Ovary (tissue), 9 donors: ENCODE data around the gene INTS4. TPM values are rescaled to one million over a fixed set of nuclear protein-coding genes. Genes with fewer than 3 reads are reported as not detected.
"Not testable (repeated sequence)": the region's sequence is repeated elsewhere in the genome, so short reads cannot be mapped to it uniquely, and the experiment has no call there.

Experiments used
- DNase-seq, 5 donors: peaks; one replicate each; pipeline ENCODE4 v3.0.0-alpha.2; 2019 to 2020
- H3K27ac ChIP-seq, 2 donors: fragments of 200-600 bp; one replicate each; pipeline versions ENCODE4 v1.5.1 to v1.8.0; 2019 to 2022
- H3K27me3 ChIP-seq: fragments of 200-600 bp; one replicate; pipeline ENCODE4 v1.8.0; 2022
- H3K36me3 ChIP-seq: fragments of 200-600 bp; sonication (generic); one replicate; pipeline ENCODE4 v1.5.1; 2019
- H3K4me1 ChIP-seq: one replicate; pipeline ENCODE4 v1.8.1; 2013; ENCODE audit warnings: mild to moderate bottlenecking, moderate library complexity; ENCODE audit not compliant: insufficient read depth
- H3K4me3 ChIP-seq: fragments of 200-600 bp; sonication (generic); one replicate; pipeline ENCODE4 v1.5.1; 2017
- H3K9me3 ChIP-seq, 2 donors: fragments of 200-600 bp in 1 of 2; sonication (generic) in 1 of 2; one replicate each; pipeline versions ENCODE4 v1.5.1 to v1.8.1; 2013 to 2019; ENCODE audit warnings: mild to moderate bottlenecking in 1 of 2, moderate library complexity in 1 of 2
- EP300 ChIP-seq: sonication (generic); formaldehyde crosslinking; IDR thresholded peaks from one replicate; pipeline ENCODE4 v1.6.1; 2017; ENCODE audit warnings: antibody characterized with exemption
- POLR2A ChIP-seq: fragments of 450-650 bp; IDR thresholded peaks from one replicate; pipeline ENCODE4 v1.6.1; 2017; ENCODE audit warnings: antibody characterized with exemption, mild to moderate bottlenecking, moderate library complexity
- WGBS, 3 donors: extraction: QIAGEN DNeasy Blood & Tissue Kit in 1 of 3; methylation state at CpG; one replicate each; pipeline versions ENCODE4 v1.1.5 to v1.1.7; 2013 to 2017; 5-methylcytosine and 5-hydroxymethylcytosine counted together
- intact Hi-C, 4 donors: fragments of 100-400 bp; cut with DNase I; formaldehyde crosslinking; loops; one replicate each; pipeline versions ENCODE4 v1.11.0 to v1.15.1; 2022 to 2023
- polyA plus RNA-seq, 2 donors: library from polyadenylated mRNA; stranded (reverse); fragments of 200-250 nt in 1 of 2; fragments of 350-450 nt in 1 of 2; fragmentation: Illumina TruSeq in 1 of 2; extraction: RNeasy Lipid Tissue Mini Kit (QIAGEN cat#74804) in 1 of 2; gene quantifications; one replicate each; pipeline ENCODE4 v1.2.3, GENCODE V29; 2013 to 2014
- total RNA-seq, 7 donors: library from RNA; depleted of rRNA in 2 of 7; stranded (reverse); fragments of >200 nt in 2 of 7; fragmentation: NEBNext Ultra II Directional in 3 of 7; extraction: Animal tissue kit (Norgen Biotek cat#: 25700) in 3 of 7; gene quantifications; one replicate each; pipeline versions ENCODE4 v1.1.0 to v1.2.4, GENCODE V29; 2016 to 2023
- TF ChIP-seq, protein P1 (sequence below), 3 donors: fragments of 450-650 bp in 2 of 3; fragments of 200-600 bp in 1 of 3; IDR thresholded peaks; one replicate each; pipeline versions ENCODE4 v1.5.1 to v1.8.0; 2016 to 2022; ENCODE audit warnings: antibody characterized with exemption in 3 of 3, mild to moderate bottlenecking in 1 of 3
- donor health status: DM: no; HTN: no; CAD: no; lungs with moderate emphysema.
- donor health status: DM: no; HTN: no; CAD: no.
- donor health status: Bipolar disorder and iron deficiency.
- donor health status: DM: yes; HTN: yes; CAD: no.
- donor health status: DM: no; HTN: no; CAD: no.
- donor health status: DM: yes; HTN: yes; CAD: no.

The INTS4 gene
- total and polyA plus RNA-seq, 9 donors, result 15.7 to 37.7 (median 29.7) TPM

GRCh38 chr11:78019808-78020207 lies 25.3 kb upstream of the INTS4 start:
- Histone ChIP-seq H3K27me3 (no peaks in the 10 kb centered on the region), H3K4me3 (no peak overlapping the region), H3K27ac (no peak overlapping the region), H3K4me1 (no peaks in the 10 kb centered on the region), H3K9me3 (no peaks in the 10 kb centered on the region), H3K36me3 (no peaks in the 10 kb centered on the region)
- intact Hi-C loops, result no loop called here
- 62 to 69% (median 67%) methylated on average over 4 of the region's 4 CpGs for WGBS, 3 donors
- TF ChIP-seq POLR2A (no peak), EP300 (no peak)
- no peak for DNase-seq

DNA sequence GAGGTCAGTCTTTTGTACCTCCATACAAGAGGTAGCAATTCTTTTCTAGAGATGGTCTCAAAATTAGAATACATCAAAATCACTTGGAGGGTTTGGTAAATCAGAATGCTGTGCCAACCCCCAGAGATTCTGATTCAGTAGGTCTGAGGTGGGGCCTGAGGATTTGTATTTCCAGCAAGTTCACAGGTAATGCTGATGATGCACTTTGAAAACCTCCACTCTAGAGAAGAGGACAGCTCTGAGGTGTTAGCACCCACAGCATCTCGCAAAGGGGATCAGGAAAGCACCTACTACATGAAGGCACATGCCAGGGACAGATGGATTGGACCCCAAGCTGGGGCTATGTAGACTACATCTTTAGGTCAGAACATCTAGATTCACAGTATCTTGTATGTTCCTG lies 21.4 kb upstream of the INTS4 start:
- 91 to 96% (median 94%) methylated on average over 1 of the region's 1 CpG for WGBS, 3 donors
- intact Hi-C loops, result no loop called here
- H3K27me3 ChIP-seq, result no peaks in the 10 kb centered on the region
- H3K4me1 ChIP-seq, result no peaks in the 10 kb centered on the region
- no peak for DNase-seq
- no peak overlapping the region for H3K27ac ChIP-seq
- H3K4me3 ChIP-seq, result no peak overlapping the region
- no peaks in the 10 kb centered on the region for H3K36me3 ChIP-seq
- no peak for TF ChIP-seq POLR2A
- H3K9me3 ChIP-seq, result no peaks in the 10 kb centered on the region

- DNase-seq, intact Hi-C loops, H3K4me1 ChIP-seq, H3K4me3 ChIP-seq, H3K27ac ChIP-seq, H3K9me3 ChIP-seq, H3K36me3 ChIP-seq, H3K27me3 ChIP-seq: not testable (repeated sequence)
- WGBS, 3 donors, result 63 to 68% (median 64%) methylated on average over 6 of the region's 6 CpGs
Observed at GRCh38 chr11:78014937-78015520, 20.6 kb upstream of the INTS4 start.

DNA sequence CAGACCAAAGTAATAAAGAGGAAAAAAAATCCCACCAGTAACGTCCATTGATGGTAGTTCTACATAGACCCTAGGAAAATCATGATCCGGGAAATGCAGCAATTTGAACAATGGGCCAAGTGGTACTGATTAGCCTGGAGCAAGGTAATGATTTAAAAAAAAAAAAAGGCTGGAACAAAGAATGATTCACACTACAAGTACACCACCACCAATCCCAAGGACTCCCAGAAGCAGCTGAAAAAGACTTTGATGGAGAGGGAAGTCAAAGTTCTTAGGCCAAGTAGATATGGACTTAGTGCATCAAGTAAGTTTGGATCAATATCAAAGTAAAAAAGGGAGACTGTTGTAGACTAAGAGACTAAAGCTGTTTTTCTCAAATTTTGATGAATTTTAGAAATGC lies 16.8 kb upstream of the INTS4 start:
- no peaks in the 10 kb centered on the region for H3K27me3 ChIP-seq
- H3K4me1 ChIP-seq, result no peaks in the 10 kb centered on the region
- H3K36me3 ChIP-seq, result no peaks in the 10 kb centered on the region
- H3K27ac ChIP-seq, result no peak overlapping the region
- no peak for TF ChIP-seq EP300
- TF ChIP-seq, protein P1, sequence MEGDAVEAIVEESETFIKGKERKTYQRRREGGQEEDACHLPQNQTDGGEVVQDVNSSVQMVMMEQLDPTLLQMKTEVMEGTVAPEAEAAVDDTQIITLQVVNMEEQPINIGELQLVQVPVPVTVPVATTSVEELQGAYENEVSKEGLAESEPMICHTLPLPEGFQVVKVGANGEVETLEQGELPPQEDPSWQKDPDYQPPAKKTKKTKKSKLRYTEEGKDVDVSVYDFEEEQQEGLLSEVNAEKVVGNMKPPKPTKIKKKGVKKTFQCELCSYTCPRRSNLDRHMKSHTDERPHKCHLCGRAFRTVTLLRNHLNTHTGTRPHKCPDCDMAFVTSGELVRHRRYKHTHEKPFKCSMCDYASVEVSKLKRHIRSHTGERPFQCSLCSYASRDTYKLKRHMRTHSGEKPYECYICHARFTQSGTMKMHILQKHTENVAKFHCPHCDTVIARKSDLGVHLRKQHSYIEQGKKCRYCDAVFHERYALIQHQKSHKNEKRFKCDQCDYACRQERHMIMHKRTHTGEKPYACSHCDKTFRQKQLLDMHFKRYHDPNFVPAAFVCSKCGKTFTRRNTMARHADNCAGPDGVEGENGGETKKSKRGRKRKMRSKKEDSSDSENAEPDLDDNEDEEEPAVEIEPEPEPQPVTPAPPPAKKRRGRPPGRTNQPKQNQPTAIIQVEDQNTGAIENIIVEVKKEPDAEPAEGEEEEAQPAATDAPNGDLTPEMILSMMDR (IDR thresholded peaks at IDR 0.05), result no peak
- TF ChIP-seq POLR2A, result no peak
- WGBS, 3 donors, result 82 to 96% (median 86%) methylated on average over 2 of the region's 2 CpGs
- no peak for DNase-seq
- no peaks in the 10 kb centered on the region for H3K9me3 ChIP-seq
- no peak overlapping the region for H3K4me3 ChIP-seq
- intact Hi-C loops, result no loop called here

- no peak for DNase-seq
- no peaks in the 10 kb centered on the region for H3K27me3 ChIP-seq
- H3K9me3 ChIP-seq, result no peaks in the 10 kb centered on the region
- intact Hi-C loops, result no loop called here
- 91 to 96% (median 93%) methylated on average over 6 of the region's 6 CpGs for WGBS, 3 donors
- H3K4me1 ChIP-seq, result no peaks in the 10 kb centered on the region
- H3K27ac ChIP-seq, result no peak overlapping the region
- TF ChIP-seq, protein P1 (IDR thresholded peaks at IDR 0.05), result no peak
- TF ChIP-seq POLR2A (no peak), EP300 (no peak)
- no peaks in the 10 kb centered on the region for H3K36me3 ChIP-seq
- H3K4me3 ChIP-seq, result no peak overlapping the region
Observed at GRCh38 chr11:78010755-78011154, 16.3 kb upstream of the INTS4 start.

DNA sequence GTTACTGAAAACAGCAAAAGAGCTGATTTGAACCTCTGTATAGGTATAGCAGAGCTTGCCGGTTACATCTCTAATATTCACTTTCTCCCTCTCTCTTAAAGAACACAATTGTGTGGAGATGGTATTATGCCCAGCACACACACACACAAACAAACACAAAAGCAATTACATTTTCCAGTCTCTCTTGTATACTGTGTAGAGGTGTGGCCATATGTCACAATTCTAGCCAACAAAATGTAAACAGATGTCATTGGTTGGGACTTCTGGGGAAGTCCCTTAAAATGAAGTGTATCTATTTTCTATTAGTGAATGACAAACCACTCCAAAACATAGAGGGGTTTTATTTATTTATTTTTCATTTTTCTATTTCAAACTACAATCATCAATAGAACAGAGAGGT lies 15.8 kb upstream of the INTS4 start:
- DNase-seq, result no peak
- H3K36me3 ChIP-seq, result no peaks in the 10 kb centered on the region
- H3K9me3 ChIP-seq, result no peaks in the 10 kb centered on the region
- 83 to 96% (median 94%) methylated on average over 1 of the region's 1 CpG for WGBS, 3 donors
- H3K4me1 ChIP-seq, result no peaks in the 10 kb centered on the region
- no peak overlapping the region for H3K4me3 ChIP-seq
- H3K27ac ChIP-seq, result no peak overlapping the region
- H3K27me3 ChIP-seq, result no peaks in the 10 kb centered on the region
- intact Hi-C loops, result no loop called here
- no peak for TF ChIP-seq POLR2A
- no peak for TF ChIP-seq EP300
- TF ChIP-seq, protein P1 (IDR thresholded peaks at IDR 0.05), result no peak
